GM21723 (cell line): ENCODE measurements around the gene IFT81.
"Not testable (repeated sequence)": the region's sequence is repeated elsewhere in the genome, so short reads cannot be mapped to it uniquely, and the experiment has no call there.

ENCODE experiments used
- ATAC-seq: cut with Tn5 transposase; IDR thresholded peaks from one replicate; pipeline ENCODE4 v1.9.1; 2021; ENCODE audit warnings: mild to moderate bottlenecking, moderate library complexity; ENCODE audit not compliant: unreplicated experiment

The IFT81 gene

GRCh38 chr12:110243227-110243626, 119.1 kb downstream of the IFT81 start:
- ATAC-seq: no peak

- ATAC-seq: no peak
These were observed 120.2 kb downstream of the IFT81 start for GRCh38 chr12:110244372-110244771.

- no peak for ATAC-seq
These were observed 120.7 kb downstream of the IFT81 start for GRCh38 chr12:110244829-110245228.

GRCh38 chr12:110245369-110245772, 121.2 kb downstream of the IFT81 start:
- ATAC-seq: no peak

- ATAC-seq: no peak
These were observed 122.6 kb downstream of the IFT81 start for GRCh38 chr12:110246636-110247339.

GRCh38 chr12:110247340-110248095, 123.4 kb downstream of the IFT81 start:
- ATAC-seq: no peak

GRCh38 chr12:110248096-110248447, 123.9 kb downstream of the IFT81 start:
- no peak for ATAC-seq

- ATAC-seq: no peak
These were observed 124.9 kb downstream of the IFT81 start for GRCh38 chr12:110249105-110249504.

GRCh38 chr12:110249716-110250225, 125.6 kb downstream of the IFT81 start:
- no peak for ATAC-seq

- no peak for ATAC-seq
These were observed 127.2 kb downstream of the IFT81 start for GRCh38 chr12:110251381-110251780.

- no peak for ATAC-seq
These were observed 128.6 kb downstream of the IFT81 start for GRCh38 chr12:110252716-110253115.

GRCh38 chr12:110253176-110253575, 129.0 kb downstream of the IFT81 start:
- ATAC-seq: no peak

- ATAC-seq: no peak
These were observed 130.9 kb downstream of the IFT81 start for GRCh38 chr12:110254971-110255540.

- ATAC-seq: not testable (repeated sequence)
These were observed 131.8 kb downstream of the IFT81 start for GRCh38 chr12:110255890-110256456.

- ATAC-seq: no peak
These were observed 132.7 kb downstream of the IFT81 start for GRCh38 chr12:110256780-110257431.

- no peak for ATAC-seq
These were observed 134.3 kb downstream of the IFT81 start for GRCh38 chr12:110258466-110258865.

GRCh38 chr12:110262442-110263388, 138.6 kb downstream of the IFT81 start:
- no peak for ATAC-seq

GRCh38 chr12:110266381-110266960, 142.3 kb downstream of the IFT81 start:
- ATAC-seq: no peak

GRCh38 chr12:110266980-110267620, 142.9 kb downstream of the IFT81 start:
- ATAC-seq: no peak
